Putamen (tissue), 1 donor: ENCODE measurements around the gene S100G.
"Not testable (repeated sequence)": the region's sequence is repeated elsewhere in the genome, so short reads cannot be mapped to it uniquely, and the experiment has no call there.

Experiments
- DNase-seq: peaks from one replicate; pipeline ENCODE4 v3.0.0-alpha.2; 2016; ENCODE audit warnings: low spot score

S100G gene, protein sequence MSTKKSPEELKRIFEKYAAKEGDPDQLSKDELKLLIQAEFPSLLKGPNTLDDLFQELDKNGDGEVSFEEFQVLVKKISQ

GRCh38 chrX:16649858-16650257, at the start of gene S100G:
TSS of gene S100G (plus strand) at chrX:16650158. CDS start at chrX:16651007, 849 bp downstream.
- no peak for DNase-seq

- no peak for DNase-seq
These were observed 48.1 kb upstream of the S100G start for GRCh38 chrX:16601885-16602284.

DNA sequence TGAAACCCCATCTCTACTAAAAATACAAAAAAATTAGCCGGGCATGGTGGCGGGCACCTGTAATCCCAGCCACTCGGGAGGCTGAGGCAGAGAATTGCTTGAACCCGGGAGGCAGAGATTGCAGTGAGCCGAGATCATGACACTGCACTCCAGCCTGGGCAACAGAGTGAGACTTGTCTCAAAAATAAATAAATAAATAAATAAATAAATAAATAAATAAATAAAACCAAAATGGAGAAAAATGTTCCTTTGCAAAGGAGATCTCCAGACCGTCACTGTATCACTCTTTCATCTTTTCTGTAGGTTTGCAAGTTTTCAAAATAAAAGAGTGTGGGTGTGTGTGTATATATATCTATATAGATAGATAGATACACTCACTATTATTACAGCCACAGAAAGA, 46.7 kb upstream of the S100G start:
- not testable (repeated sequence) for DNase-seq

DNA sequence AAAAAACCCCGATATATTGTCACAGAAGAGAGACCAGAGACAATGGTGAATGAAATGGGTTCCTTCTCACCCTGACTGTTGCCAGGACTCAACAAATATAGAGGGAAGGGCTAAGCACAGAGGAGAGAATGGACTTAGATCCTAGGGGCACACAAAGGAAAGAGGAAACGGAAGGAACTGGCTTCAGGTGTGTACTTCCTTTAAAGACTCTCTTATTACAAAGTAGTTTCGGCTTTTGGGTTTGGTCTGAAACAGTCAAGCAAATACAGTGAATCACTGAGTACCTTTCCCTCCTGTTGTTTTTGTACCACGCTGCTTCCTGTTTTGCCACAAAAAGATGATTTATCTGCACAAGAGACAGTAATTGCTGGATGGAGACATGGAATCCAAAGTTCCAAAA, 46.1 kb upstream of the S100G start:
- no peak for DNase-seq

GRCh38 chrX:16604337-16604736, 45.6 kb upstream of the S100G start:
- no peak for DNase-seq

DNA sequence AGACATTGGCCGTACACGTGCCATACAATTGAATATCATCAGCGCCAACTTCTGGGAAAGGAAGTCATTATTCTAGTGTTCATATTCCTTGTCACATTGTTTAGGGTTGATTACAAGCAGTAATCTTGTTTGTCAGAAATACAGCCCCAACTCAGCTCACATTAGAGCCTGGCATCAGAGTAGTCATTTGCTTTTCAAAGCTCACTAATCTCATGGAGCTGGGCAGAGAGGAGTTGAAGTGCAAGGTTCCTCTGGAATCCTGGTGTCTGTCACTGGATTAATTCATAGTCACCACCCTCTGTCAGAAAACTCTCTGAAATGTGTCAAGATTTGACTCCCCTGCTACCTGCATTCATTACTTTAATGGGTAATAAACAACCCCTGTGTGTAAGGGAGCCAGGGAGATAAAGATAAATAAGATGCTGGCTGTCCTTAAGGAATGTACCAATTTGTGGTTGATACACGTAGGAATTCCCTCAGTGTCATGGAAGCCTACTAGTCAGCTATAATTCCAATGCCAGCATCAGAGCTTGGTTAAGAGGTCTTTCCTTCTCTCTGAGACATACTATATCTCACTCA, 43.7 kb upstream of the S100G start:
- no peak for DNase-seq

DNA sequence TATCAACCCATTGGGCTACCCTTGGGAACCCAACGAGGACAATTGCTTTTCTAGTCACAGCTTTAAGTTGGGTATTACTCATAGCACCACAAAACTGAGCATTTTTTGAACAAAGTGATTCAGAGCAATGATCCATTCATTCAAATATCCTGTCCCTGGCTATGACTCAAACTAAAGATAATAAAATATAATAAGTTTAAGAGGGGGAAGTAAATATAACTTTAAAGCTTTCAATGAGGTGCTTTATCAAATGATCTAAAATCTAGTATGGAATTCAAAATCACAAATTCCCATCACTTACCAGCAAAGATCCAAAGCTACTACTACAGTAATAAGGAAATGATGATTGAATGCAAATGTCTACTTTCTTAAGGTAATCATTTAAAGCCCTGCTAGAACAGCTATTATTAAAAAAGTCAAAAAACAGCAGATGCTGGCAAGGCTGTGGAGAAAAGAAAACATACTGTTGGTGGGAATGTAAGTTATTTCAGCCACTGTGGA, 39.8 kb upstream of the S100G start:
- no peak for DNase-seq

- DNase-seq: not testable (repeated sequence)
These were observed 39.3 kb upstream of the S100G start for GRCh38 chrX:16610654-16611053.

- DNase-seq: no peak
These were observed 37.6 kb upstream of the S100G start for GRCh38 chrX:16612257-16612897.

DNA sequence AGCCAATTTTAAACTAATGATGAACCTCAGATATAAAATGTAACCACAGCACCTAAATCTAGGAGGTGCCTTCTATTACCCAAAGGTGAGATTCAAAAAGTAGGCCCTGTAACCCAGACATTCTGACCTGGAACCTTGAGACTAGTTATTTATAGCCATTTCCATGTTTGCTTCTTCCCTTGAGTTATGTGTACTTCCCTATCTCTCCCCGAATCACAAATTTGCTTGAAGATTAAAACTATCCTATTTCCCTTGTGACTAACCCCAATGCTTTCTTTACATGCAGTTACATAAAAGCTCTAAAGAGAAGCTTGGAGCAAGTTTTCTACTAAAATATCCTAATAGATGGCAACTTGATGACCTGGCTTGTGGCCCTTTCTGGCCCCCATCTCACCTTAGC, 32.6 kb upstream of the S100G start:
- no peak for DNase-seq

GRCh38 chrX:16618422-16618821, 31.5 kb upstream of the S100G start:
- DNase-seq: no peak

GRCh38 chrX:16619024-16619423, 30.9 kb upstream of the S100G start:
- DNase-seq: no peak

DNA sequence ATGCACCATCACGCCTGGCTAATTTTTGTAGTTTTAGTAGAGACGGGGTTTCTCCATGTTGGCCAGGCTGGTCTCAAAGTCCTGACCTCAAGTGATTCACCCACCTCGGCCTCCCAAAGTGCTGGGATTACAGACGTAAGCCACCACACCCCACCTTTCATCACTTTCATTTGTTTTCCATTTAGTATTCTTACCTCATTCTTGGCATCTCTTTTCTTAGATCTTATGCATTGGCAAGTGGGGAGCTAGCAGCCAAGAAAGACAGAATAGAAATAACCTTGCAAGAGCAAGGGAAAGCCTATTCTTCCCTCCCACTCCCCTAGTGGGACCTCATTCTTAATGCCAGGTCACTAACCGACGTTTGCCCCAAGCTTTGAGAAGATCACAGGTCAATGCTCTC, 21.4 kb upstream of the S100G start:
- not testable (repeated sequence) for DNase-seq

- no peak for DNase-seq
These were observed 20.9 kb upstream of the S100G start for GRCh38 chrX:16628946-16629595.

DNA sequence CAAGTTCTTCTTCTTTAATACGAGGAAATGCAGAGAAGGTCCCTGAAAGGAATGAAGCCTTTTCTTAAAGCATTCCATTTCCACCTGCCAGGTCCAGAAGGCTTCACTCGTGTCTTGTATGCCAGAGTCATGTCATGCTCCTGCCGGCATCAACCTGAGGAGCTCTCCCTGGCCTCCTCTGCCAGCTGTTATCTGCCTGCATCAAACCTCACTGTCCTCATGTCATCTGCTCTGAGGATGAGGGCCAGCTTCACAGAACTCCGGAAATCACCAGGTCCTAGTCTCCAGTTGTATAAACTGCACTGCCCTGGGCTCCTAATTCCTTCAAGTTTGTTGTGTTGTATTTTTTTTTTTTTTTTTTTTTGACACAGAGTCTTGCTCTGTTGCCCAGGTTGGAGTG, 20.0 kb upstream of the S100G start:
- DNase-seq: no peak

DNA sequence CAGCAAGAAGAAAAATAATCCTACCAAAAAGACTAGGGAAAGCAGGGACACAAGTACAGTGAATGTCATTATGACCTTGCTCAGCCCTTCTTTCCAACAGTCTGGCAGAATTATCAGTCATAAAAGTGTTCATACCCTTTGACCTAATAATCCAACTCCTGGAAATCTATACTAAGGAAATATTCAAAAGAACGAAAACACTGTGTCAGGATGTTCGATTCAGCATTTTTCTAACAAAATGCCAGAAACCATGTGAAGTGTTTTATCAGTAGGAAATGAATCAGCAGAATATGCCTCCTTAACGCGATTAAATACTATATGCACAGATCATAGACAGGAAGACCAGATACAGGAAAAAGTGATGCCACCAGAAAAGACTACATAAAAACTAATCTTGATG, 16.2 kb upstream of the S100G start:
- DNase-seq: no peak

- no peak for DNase-seq
These were observed 14.9 kb upstream of the S100G start for GRCh38 chrX:16635040-16635439.

DNA sequence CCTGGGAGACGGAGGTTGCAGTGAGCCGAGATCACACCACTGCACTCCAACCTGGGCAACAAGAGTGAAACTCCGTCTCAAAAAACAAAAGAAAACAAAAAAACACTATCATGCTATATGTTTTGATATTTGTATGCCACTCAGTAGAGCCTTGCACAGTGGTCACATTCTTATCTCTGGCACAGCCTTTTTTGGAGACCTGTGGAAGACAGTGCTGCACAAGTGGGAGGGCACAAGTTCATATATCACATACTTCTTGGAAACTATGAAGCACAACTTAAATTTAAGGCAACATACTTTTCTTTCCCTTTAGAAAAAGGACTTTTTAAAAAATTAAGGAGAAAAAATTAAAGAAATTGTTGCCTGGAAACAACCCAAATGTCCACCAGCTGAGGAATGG, 14.4 kb upstream of the S100G start:
- no peak for DNase-seq

- DNase-seq: no peak
These were observed 11.4 kb upstream of the S100G start for GRCh38 chrX:16638533-16638932.

GRCh38 chrX:16639966-16640365, 10.0 kb upstream of the S100G start:
- no peak for DNase-seq

- no peak for DNase-seq
These were observed 9.1 kb upstream of the S100G start for GRCh38 chrX:16640823-16641222.

- DNase-seq: no peak
These were observed 6.8 kb upstream of the S100G start for GRCh38 chrX:16643176-16643575.
